H9 (cell line): ENCODE data around the gene NEMP1. TPM values are rescaled to one million over a fixed set of nuclear protein-coding genes. Genes with fewer than 3 reads are reported as not detected.

Experiments
- DNase-seq: peaks from one replicate; pipeline ENCODE4 v3.0.0-alpha.2; 2017
- H2AFZ ChIP-seq: one replicate; pipeline ENCODE4 v1.6.1; 2013; ENCODE audit warnings: mild to moderate bottlenecking, low read length, control low read depth, moderate library complexity
- H2AK5ac ChIP-seq: 2 replicates; pipeline ENCODE4 v1.6.1; 2013; ENCODE audit warnings: low read length, control low read depth, mixed read lengths; ENCODE audit not compliant: insufficient read length
- H2BK120ac ChIP-seq: one replicate; pipeline ENCODE4 v1.6.1; 2013; ENCODE audit warnings: low read depth, mild to moderate bottlenecking, low read length, control low read depth, inconsistent platforms; ENCODE audit not compliant: poor library complexity, severe bottlenecking
- H2BK12ac ChIP-seq: 2 replicates; pipeline ENCODE4 v1.6.1; 2013; ENCODE audit warnings: low read length, control low read depth, mixed read lengths, low read depth; ENCODE audit not compliant: insufficient read length
- H2BK15ac ChIP-seq: 2 replicates; pipeline ENCODE4 v1.6.1; 2013; ENCODE audit warnings: low read depth, low read length, control low read depth
- H2BK20ac ChIP-seq: one replicate; pipeline ENCODE4 v1.6.1; 2013; ENCODE audit warnings: low read depth, mild to moderate bottlenecking, low read length, control low read depth, inconsistent platforms; ENCODE audit not compliant: poor library complexity, severe bottlenecking
- H2BK5ac ChIP-seq: 2 replicates; pipeline ENCODE4 v1.6.1; 2013; ENCODE audit warnings: low read length, control low read depth, mixed read lengths; ENCODE audit not compliant: insufficient read length
- H3K14ac ChIP-seq: 2 replicates; pipeline ENCODE4 v1.6.1; 2013; ENCODE audit warnings: low read length, control low read depth; ENCODE audit not compliant: insufficient read depth
- H3K18ac ChIP-seq: 2 replicates; pipeline ENCODE4 v1.6.1; 2013; ENCODE audit warnings: low read depth, mild to moderate bottlenecking, mixed read lengths, low read length, control low read depth; ENCODE audit not compliant: insufficient read length
- H3K23ac ChIP-seq: 2 replicates; pipeline ENCODE4 v1.6.1; 2013; ENCODE audit warnings: low read length, control low read depth, mixed read lengths, low read depth; ENCODE audit not compliant: insufficient read length
- H3K23me2 ChIP-seq: 2 replicates; pipeline ENCODE4 v1.6.1; 2013; ENCODE audit warnings: low read depth, mild to moderate bottlenecking, mixed read lengths, low read length, control low read depth; ENCODE audit not compliant: insufficient read length, poor library complexity, severe bottlenecking
- H3K27ac ChIP-seq: 2 replicates; pipeline ENCODE4 v1.5.1; 2013; ENCODE audit warnings: low read length, control low read depth, mixed read lengths, low read depth; ENCODE audit not compliant: insufficient read length
- H3K27me3 ChIP-seq: 2 replicates; pipeline ENCODE4 v1.6.1; 2013; ENCODE audit warnings: low read length, control low read depth, inconsistent platforms; ENCODE audit not compliant: insufficient read depth
- H3K4ac ChIP-seq: 2 replicates; pipeline ENCODE4 v1.6.1; 2013; ENCODE audit warnings: low read depth, mild to moderate bottlenecking, control low read depth, inconsistent platforms, low read length, moderate library complexity
- H3K4me1 ChIP-seq: 2 replicates; pipeline ENCODE4 v1.6.1; 2013; ENCODE audit warnings: low read length, control low read depth, inconsistent platforms; ENCODE audit not compliant: insufficient read depth
- H3K4me2 ChIP-seq: 2 replicates; pipeline ENCODE4 v1.6.1; 2013; ENCODE audit warnings: low read length, control low read depth, mixed read lengths; ENCODE audit not compliant: insufficient read length, insufficient read depth
- H3K56ac ChIP-seq: 2 replicates; pipeline ENCODE4 v1.6.1; 2013; ENCODE audit warnings: low read depth, mild to moderate bottlenecking, mixed read lengths, low read length, control low read depth; ENCODE audit not compliant: insufficient read length
- H3K79me1 ChIP-seq: 2 replicates; pipeline ENCODE4 v1.6.1; 2013; ENCODE audit warnings: low read depth, mild to moderate bottlenecking, moderate library complexity, low read length, control low read depth, inconsistent platforms; ENCODE audit not compliant: insufficient read depth, poor library complexity, severe bottlenecking
- H3K79me2 ChIP-seq: 2 replicates; pipeline ENCODE4 v1.6.1; 2013; ENCODE audit warnings: low read length, control low read depth, inconsistent platforms; ENCODE audit not compliant: insufficient read depth
- H3K9ac ChIP-seq: 2 replicates; pipeline ENCODE4 v1.6.1; 2013; ENCODE audit warnings: low read length, control low read depth, mixed read lengths; ENCODE audit not compliant: insufficient read length; ENCODE audit errors: extremely low read depth
- H3K9me3 ChIP-seq: one replicate; pipeline ENCODE4 v1.6.1; 2013; ENCODE audit warnings: low read depth, low read length, inconsistent platforms; ENCODE audit not compliant: control insufficient read depth
- H3T11ph ChIP-seq: one replicate; pipeline ENCODE4 v1.6.1; 2013; ENCODE audit warnings: mild to moderate bottlenecking, low read length, control low read depth, inconsistent platforms
- H4K20me1 ChIP-seq: one replicate; pipeline ENCODE4 v1.6.1; 2013; ENCODE audit not compliant: control insufficient read depth, insufficient read length, insufficient read depth
- H4K5ac ChIP-seq: 2 replicates; pipeline ENCODE4 v1.6.1; 2013; ENCODE audit warnings: low read depth, mild to moderate bottlenecking, mixed read lengths, low read length, control low read depth; ENCODE audit not compliant: insufficient read length
- H4K8ac ChIP-seq: replicated peaks from 2 replicates; pipeline ENCODE4 v1.6.1; 2013; ENCODE audit warnings: low read length, control low read depth, mixed read lengths, low read depth; ENCODE audit not compliant: insufficient read length
- H4K91ac ChIP-seq: 2 replicates; pipeline ENCODE4 v1.6.1; 2013; ENCODE audit warnings: low read depth, mild to moderate bottlenecking, moderate library complexity, mixed read lengths, low read length, control low read depth; ENCODE audit not compliant: insufficient read length
- H3K27ac Mint-ChIP-seq, 3 experiments: 2 replicates in 2 of 3; 3 replicates in 1 of 3; pipeline ENCODE4 v1.8.0; 2020 to 2021; ENCODE audit warnings: mixed read lengths in 3 of 3, mild to moderate bottlenecking in 1 of 3, moderate library complexity in 1 of 3
- H3K27me3 Mint-ChIP-seq: 2 replicates; pipeline ENCODE4 v1.8.0; 2021; ENCODE audit warnings: low read depth, mild to moderate bottlenecking, moderate library complexity, mixed read lengths
- H3K36me3 Mint-ChIP-seq, 3 experiments: 2 replicates in 2 of 3; 3 replicates in 1 of 3; pipeline ENCODE4 v1.8.0; 2020 to 2021; ENCODE audit warnings: low read depth in 3 of 3, mixed read lengths in 3 of 3; ENCODE audit not compliant: insufficient read depth in 1 of 3
- H3K4me1 Mint-ChIP-seq, 2 experiments: 2 replicates each; pipeline ENCODE4 v1.8.0; 2020; ENCODE audit warnings: mixed read lengths in 2 of 2
- H3K4me3 Mint-ChIP-seq, 2 experiments: 2 replicates in 1 of 2; 3 replicates in 1 of 2; pipeline ENCODE4 v1.8.0; 2020 to 2021; ENCODE audit warnings: mild to moderate bottlenecking in 2 of 2, mixed read lengths in 2 of 2, moderate library complexity in 1 of 2
- H3K9me3 Mint-ChIP-seq, 2 experiments: 2 replicates in 1 of 2; 3 replicates in 1 of 2; pipeline ENCODE4 v1.8.0; 2020; ENCODE audit warnings: mild to moderate bottlenecking in 2 of 2, mixed read lengths in 2 of 2, moderate library complexity in 1 of 2
- CTCF ChIP-seq: fragments of 200-600 bp; sonication (generic); conservative IDR thresholded peaks from 3 replicates; pipeline ENCODE4 v1.8.0; 2021; ENCODE audit warnings: antibody characterized with exemption, mild to moderate bottlenecking
- WGBS: extraction: QIAGEN DNeasy Blood & Tissue Kit; methylation state at CpG from one replicate; pipeline ENCODE4 v1.1.7; 2013; ENCODE audit warnings: missing lambda C conversion rate, low lambda C conversion rate, mixed read lengths; ENCODE audit not compliant: insufficient read length; ENCODE audit errors: extremely low coverage; 5-methylcytosine and 5-hydroxymethylcytosine counted together
- total RNA-seq: library from RNA; stranded (reverse); gene quantifications from 2 replicates; pipeline ENCODE4 v1.2.1, GENCODE V29; 2021

The NEMP1 gene
- total RNA-seq, 1 experiment from 2014 or later, result 50.1 TPM

DNA sequence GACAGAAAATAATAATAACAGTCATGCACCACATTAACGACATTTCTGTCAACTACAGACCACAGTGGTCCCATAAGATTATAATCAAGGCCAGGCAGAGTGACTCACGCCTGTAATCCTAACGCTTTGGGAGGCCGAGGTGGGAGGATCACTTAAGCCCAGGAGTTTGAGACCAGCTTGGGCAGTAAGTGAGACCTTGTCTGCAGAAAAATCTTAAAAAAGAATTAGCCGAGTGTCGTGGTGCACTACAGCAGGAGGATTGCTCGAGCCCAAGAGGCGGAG is 18.9 kb upstream of the NEMP1 start:
- H3K23me2 ChIP-seq, result no peaks in the 10 kb centered on the region
- H3K9ac ChIP-seq, result no peak overlapping the region
- Mint-ChIP-seq H3K36me3 (peaks cover 10 to 71% (median 57%) of the 10 kb centered on the region in 3 experiments), H3K4me1 (peaks cover 31 to 32% of the 10 kb centered on the region in 2 experiments), H3K27ac (no peak overlapping the region), H3K4me3 (no peak overlapping the region), H3K27me3 (no peaks in the 10 kb centered on the region; the same call in 1 of the 2 replicates), H3K9me3 (no peaks in the 10 kb centered on the region)
- WGBS, result no CpG with 5 or more reads among the region's 8 CpGs
- no peak overlapping the region for H3K4ac ChIP-seq
- H2AK5ac ChIP-seq, result no peak overlapping the region
- no peak overlapping the region for H2BK5ac ChIP-seq
- no peaks in the 10 kb centered on the region; the same call in 1 of the 2 replicates for H3K4me1 ChIP-seq
- H3K27me3 ChIP-seq, result no peaks in the 10 kb centered on the region
- H2BK120ac ChIP-seq, result no peak overlapping the region
- H2BK15ac ChIP-seq, result no peak overlapping the region
- no peak overlapping the region for H3K56ac ChIP-seq
- no peaks in the 10 kb centered on the region for H3K9me3 ChIP-seq
- no peak overlapping the region for H2BK20ac ChIP-seq
- no peak overlapping the region for H4K8ac ChIP-seq
- H4K91ac ChIP-seq, result no peak overlapping the region
- H3K14ac ChIP-seq, result no peak overlapping the region
- no peak overlapping the region for H3T11ph ChIP-seq
- H3K27ac ChIP-seq, result no peak overlapping the region
- no peak for TF ChIP-seq CTCF
- no peak for DNase-seq
- no peaks in the 10 kb centered on the region for H3K79me1 ChIP-seq
- H2BK12ac ChIP-seq, result no peak overlapping the region
- H3K18ac ChIP-seq, result no peak overlapping the region
- no peak overlapping the region for H3K4me2 ChIP-seq
- H4K5ac ChIP-seq, result no peak overlapping the region
- no peak overlapping the region for H3K23ac ChIP-seq
- no peaks in the 10 kb centered on the region for H4K20me1 ChIP-seq
- H3K79me2 ChIP-seq, result no peaks in the 10 kb centered on the region
- H2AFZ ChIP-seq, result no peak overlapping the region
